Measurements from ENCODE around the gene NISCH.

DNA sequence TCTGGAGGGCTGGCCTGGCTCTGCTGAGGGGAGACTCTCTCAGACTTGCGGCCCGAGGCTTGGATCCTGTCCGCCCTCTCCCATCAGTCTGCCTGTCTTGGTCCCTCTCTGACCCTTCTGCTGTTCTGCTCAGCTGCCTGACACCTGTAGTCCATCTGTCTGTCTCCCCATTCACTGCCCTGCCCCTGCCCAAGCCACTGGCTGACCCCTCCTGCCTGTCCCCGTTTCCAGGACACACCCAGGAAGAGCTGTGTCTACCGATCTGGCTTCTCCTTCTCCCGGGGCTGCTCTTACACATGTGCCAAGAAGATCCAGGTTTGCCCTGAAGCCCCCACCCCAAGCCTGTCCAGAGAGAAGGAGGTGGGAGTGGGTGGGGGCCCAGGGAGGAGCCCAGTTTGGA lies 59.8 kb downstream of the NISCH start:
- TF ChIP-seq, protein P1, sequence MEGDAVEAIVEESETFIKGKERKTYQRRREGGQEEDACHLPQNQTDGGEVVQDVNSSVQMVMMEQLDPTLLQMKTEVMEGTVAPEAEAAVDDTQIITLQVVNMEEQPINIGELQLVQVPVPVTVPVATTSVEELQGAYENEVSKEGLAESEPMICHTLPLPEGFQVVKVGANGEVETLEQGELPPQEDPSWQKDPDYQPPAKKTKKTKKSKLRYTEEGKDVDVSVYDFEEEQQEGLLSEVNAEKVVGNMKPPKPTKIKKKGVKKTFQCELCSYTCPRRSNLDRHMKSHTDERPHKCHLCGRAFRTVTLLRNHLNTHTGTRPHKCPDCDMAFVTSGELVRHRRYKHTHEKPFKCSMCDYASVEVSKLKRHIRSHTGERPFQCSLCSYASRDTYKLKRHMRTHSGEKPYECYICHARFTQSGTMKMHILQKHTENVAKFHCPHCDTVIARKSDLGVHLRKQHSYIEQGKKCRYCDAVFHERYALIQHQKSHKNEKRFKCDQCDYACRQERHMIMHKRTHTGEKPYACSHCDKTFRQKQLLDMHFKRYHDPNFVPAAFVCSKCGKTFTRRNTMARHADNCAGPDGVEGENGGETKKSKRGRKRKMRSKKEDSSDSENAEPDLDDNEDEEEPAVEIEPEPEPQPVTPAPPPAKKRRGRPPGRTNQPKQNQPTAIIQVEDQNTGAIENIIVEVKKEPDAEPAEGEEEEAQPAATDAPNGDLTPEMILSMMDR (IDR thresholded peaks at IDR 0.05; ENCODE audit: low read depth, low read length), result no peak
- TF ChIP-seq EZH2phosphoT487 (IDR thresholded peaks at IDR 0.05; ENCODE audit: low read depth), result no peak

All from OCI-LY3 (cell line).